ENCODE data around the gene TREH. TPM values are rescaled to one million over a fixed set of nuclear protein-coding genes. Genes with fewer than 3 reads are reported as not detected.
"Not testable (repeated sequence)": the region's sequence is repeated elsewhere in the genome, so short reads cannot be mapped to it uniquely, and the experiment has no call there.

The TREH gene
- total RNA-seq = not detected

- Mint-ChIP-seq H3K27me3 (ENCODE audit: low read depth) (no peaks in the 10 kb centered on the region), H3K36me3 (ENCODE audit: low read depth) (no peaks in the 10 kb centered on the region), H3K4me1 (ENCODE audit: low read depth) (no peaks in the 10 kb centered on the region), H3K27ac (no peak within 1 kb of the TSS), H3K4me3 (no peak within 1 kb of the TSS), H3K9me3 (no peaks in the 10 kb centered on the region)
- intact Hi-C loops (cut with micrococcal nuclease) = no loop called here
- no peak for DNase-seq
- CTCF ChIA-PET = interaction anchor here (1.4 kb wide), 1 partner anchor 10 kb away, joined by 3 read pairs; no protein-coding TSS in a partner anchor
Measured at GRCh38 chr11:118679483-118679882, at the start of gene TREH. TREH (minus strand) TSS chr11:118679650; CDS start chr11:118679627, 23 bp downstream.

GRCh38 chr11:118728112-118728511 lies 48.7 kb upstream of the TREH start:
- DNase-seq; intact Hi-C loops (cut with micrococcal nuclease); CTCF ChIA-PET: not testable (repeated sequence)

GRCh38 chr11:118727721-118728066 lies 48.2 kb upstream of the TREH start:
- H3K9me3 Mint-ChIP-seq; H3K27ac Mint-ChIP-seq; H3K36me3 Mint-ChIP-seq (ENCODE audit: low read depth); intact Hi-C loops (cut with micrococcal nuclease); DNase-seq; H3K4me3 Mint-ChIP-seq; H3K27me3 Mint-ChIP-seq (ENCODE audit: low read depth); CTCF ChIA-PET; H3K4me1 Mint-ChIP-seq (ENCODE audit: low read depth): not testable (repeated sequence)

More at GRCh38 chr11:118728112-118728511, 48.7 kb upstream of the TREH start:
- not testable (repeated sequence) for H3K9me3 Mint-ChIP-seq; H3K36me3 Mint-ChIP-seq (ENCODE audit: low read depth); H3K4me1 Mint-ChIP-seq (ENCODE audit: low read depth); H3K27ac Mint-ChIP-seq; H3K27me3 Mint-ChIP-seq (ENCODE audit: low read depth); H3K4me3 Mint-ChIP-seq

GRCh38 chr11:118727001-118727720 lies 47.7 kb upstream of the TREH start:
- H3K9me3 Mint-ChIP-seq; H3K4me3 Mint-ChIP-seq; H3K36me3 Mint-ChIP-seq (ENCODE audit: low read depth); intact Hi-C loops (cut with micrococcal nuclease); CTCF ChIA-PET; H3K4me1 Mint-ChIP-seq (ENCODE audit: low read depth); H3K27ac Mint-ChIP-seq; H3K27me3 Mint-ChIP-seq (ENCODE audit: low read depth); DNase-seq: not testable (repeated sequence)

- DNase-seq; H3K36me3 Mint-ChIP-seq (ENCODE audit: low read depth); H3K27ac Mint-ChIP-seq; H3K4me1 Mint-ChIP-seq (ENCODE audit: low read depth); H3K4me3 Mint-ChIP-seq; H3K27me3 Mint-ChIP-seq (ENCODE audit: low read depth); intact Hi-C loops (cut with micrococcal nuclease); H3K9me3 Mint-ChIP-seq: not testable (repeated sequence)
- CTCF ChIA-PET = interaction anchor here (0.6 kb wide), 1 partner anchor 105 kb away, joined by 4 read pairs; no protein-coding TSS in a partner anchor
Measured at GRCh38 chr11:118721478-118722015, 42.1 kb upstream of the TREH start.

- H3K36me3 Mint-ChIP-seq (ENCODE audit: low read depth); intact Hi-C loops (cut with micrococcal nuclease); H3K27ac Mint-ChIP-seq; H3K27me3 Mint-ChIP-seq (ENCODE audit: low read depth); H3K4me1 Mint-ChIP-seq (ENCODE audit: low read depth); CTCF ChIA-PET; DNase-seq; H3K4me3 Mint-ChIP-seq; H3K9me3 Mint-ChIP-seq: not testable (repeated sequence)
Measured at GRCh38 chr11:118720740-118721139, 41.3 kb upstream of the TREH start.

- H3K27me3 Mint-ChIP-seq (ENCODE audit: low read depth); CTCF ChIA-PET; H3K4me3 Mint-ChIP-seq: not testable (repeated sequence)
Measured at GRCh38 chr11:118720078-118720477, 40.6 kb upstream of the TREH start.

GRCh38 chr11:118718562-118718961 lies 39.1 kb upstream of the TREH start:
- H3K4me1 Mint-ChIP-seq (ENCODE audit: low read depth); H3K27ac Mint-ChIP-seq; H3K36me3 Mint-ChIP-seq (ENCODE audit: low read depth); H3K27me3 Mint-ChIP-seq (ENCODE audit: low read depth); CTCF ChIA-PET; DNase-seq; H3K4me3 Mint-ChIP-seq; intact Hi-C loops (cut with micrococcal nuclease); H3K9me3 Mint-ChIP-seq: not testable (repeated sequence)

More at GRCh38 chr11:118720078-118720477, 40.6 kb upstream of the TREH start:
- H3K36me3 Mint-ChIP-seq (ENCODE audit: low read depth); H3K27ac Mint-ChIP-seq; H3K9me3 Mint-ChIP-seq; intact Hi-C loops (cut with micrococcal nuclease); DNase-seq; H3K4me1 Mint-ChIP-seq (ENCODE audit: low read depth): not testable (repeated sequence)

- H3K9me3 Mint-ChIP-seq, H3K4me3 Mint-ChIP-seq: not testable (repeated sequence)
Measured at GRCh38 chr11:118717733-118718132, 38.3 kb upstream of the TREH start.

GRCh38 chr11:118717221-118717620 lies 37.8 kb upstream of the TREH start:
- H3K9me3 Mint-ChIP-seq; DNase-seq; H3K36me3 Mint-ChIP-seq (ENCODE audit: low read depth); H3K4me1 Mint-ChIP-seq (ENCODE audit: low read depth); intact Hi-C loops (cut with micrococcal nuclease); CTCF ChIA-PET; H3K27ac Mint-ChIP-seq; H3K4me3 Mint-ChIP-seq; H3K27me3 Mint-ChIP-seq (ENCODE audit: low read depth): not testable (repeated sequence)

More at GRCh38 chr11:118717733-118718132, 38.3 kb upstream of the TREH start:
- DNase-seq; CTCF ChIA-PET; H3K27me3 Mint-ChIP-seq (ENCODE audit: low read depth); H3K27ac Mint-ChIP-seq; H3K4me1 Mint-ChIP-seq (ENCODE audit: low read depth); intact Hi-C loops (cut with micrococcal nuclease); H3K36me3 Mint-ChIP-seq (ENCODE audit: low read depth): not testable (repeated sequence)

GRCh38 chr11:118715837-118716260 lies 36.4 kb upstream of the TREH start:
- no peaks in the 10 kb centered on the region for H3K36me3 Mint-ChIP-seq (ENCODE audit: low read depth)
- no peaks in the 10 kb centered on the region for H3K27me3 Mint-ChIP-seq (ENCODE audit: low read depth)
- CTCF ChIA-PET = interaction anchor here (0.8 to 1.3 kb wide), 2 partner anchors 26 to 45 kb away, joined by 3 to 4 read pairs; no protein-coding TSS in a partner anchor
- DNase-seq = no peak
- intact Hi-C loops (cut with micrococcal nuclease) = no loop called here
- no peak overlapping the region for H3K4me3 Mint-ChIP-seq
- H3K4me1 Mint-ChIP-seq (ENCODE audit: low read depth) = peaks cover 8% of the 10 kb centered on the region
- no peak overlapping the region for H3K27ac Mint-ChIP-seq
- H3K9me3 Mint-ChIP-seq = no peaks in the 10 kb centered on the region

GRCh38 chr11:118715245-118715831 lies 35.9 kb upstream of the TREH start:
- intact Hi-C loops (cut with micrococcal nuclease) = no loop called here
- no peaks in the 10 kb centered on the region for H3K9me3 Mint-ChIP-seq
- no peaks in the 10 kb centered on the region for H3K27me3 Mint-ChIP-seq (ENCODE audit: low read depth)
- no peaks in the 10 kb centered on the region for H3K36me3 Mint-ChIP-seq (ENCODE audit: low read depth)
- no peak overlapping the region for H3K4me3 Mint-ChIP-seq
- H3K27ac Mint-ChIP-seq = no peak overlapping the region
- DNase-seq = no peak
- H3K4me1 Mint-ChIP-seq (ENCODE audit: low read depth) = peaks cover 8% of the 10 kb centered on the region
- CTCF ChIA-PET = interaction anchor here (0.6 to 1.3 kb wide), 3 partner anchors 26 to 46 kb away, joined by 3 to 5 read pairs (median 4); no protein-coding TSS in a partner anchor

- CTCF ChIA-PET = interaction anchor here (0.6 to 1.3 kb wide), 3 partner anchors 25 to 229 kb away, joined by 4 to 5 read pairs (median 4); no protein-coding TSS in a partner anchor
- intact Hi-C loops (cut with micrococcal nuclease) = no loop called here
- Mint-ChIP-seq H3K27ac (no peak overlapping the region), H3K9me3 (no peaks in the 10 kb centered on the region), H3K4me3 (no peak overlapping the region), H3K4me1 (ENCODE audit: low read depth) (peaks cover 8% of the 10 kb centered on the region), H3K36me3 (ENCODE audit: low read depth) (no peaks in the 10 kb centered on the region), H3K27me3 (ENCODE audit: low read depth) (no peaks in the 10 kb centered on the region)
- no peak for DNase-seq
Measured at GRCh38 chr11:118714816-118715215, 35.4 kb upstream of the TREH start.
